Ovary (tissue), 9 donors: ENCODE data around the gene MMEL1. TPM values are rescaled to one million over a fixed set of nuclear protein-coding genes. Genes with fewer than 3 reads are reported as not detected.
A peak's percentile ranks its signal among the peaks of the same experiment; 100 is the strongest.

Experiments
- DNase-seq, 5 donors: peaks; one replicate each; pipeline ENCODE4 v3.0.0-alpha.2; 2019 to 2020
- H3K27ac ChIP-seq, 2 donors: fragments of 200-600 bp; one replicate each; pipeline versions ENCODE4 v1.5.1 to v1.8.0; 2019 to 2022
- H3K27me3 ChIP-seq: fragments of 200-600 bp; one replicate; pipeline ENCODE4 v1.8.0; 2022
- H3K36me3 ChIP-seq: fragments of 200-600 bp; sonication (generic); one replicate; pipeline ENCODE4 v1.5.1; 2019
- H3K4me1 ChIP-seq: one replicate; pipeline ENCODE4 v1.8.1; 2013; ENCODE audit warnings: mild to moderate bottlenecking, moderate library complexity; ENCODE audit not compliant: insufficient read depth
- H3K4me3 ChIP-seq: fragments of 200-600 bp; sonication (generic); one replicate; pipeline ENCODE4 v1.5.1; 2017
- H3K9me3 ChIP-seq, 2 donors: fragments of 200-600 bp in 1 of 2; sonication (generic) in 1 of 2; one replicate each; pipeline versions ENCODE4 v1.5.1 to v1.8.1; 2013 to 2019; ENCODE audit warnings: mild to moderate bottlenecking in 1 of 2, moderate library complexity in 1 of 2
- CTCF ChIP-seq, 3 donors: fragments of 450-650 bp in 2 of 3; fragments of 200-600 bp in 1 of 3; IDR thresholded peaks; one replicate each; pipeline versions ENCODE4 v1.5.1 to v1.8.0; 2016 to 2022; ENCODE audit warnings: antibody characterized with exemption in 3 of 3, mild to moderate bottlenecking in 1 of 3
- EP300 ChIP-seq: sonication (generic); formaldehyde crosslinking; IDR thresholded peaks from one replicate; pipeline ENCODE4 v1.6.1; 2017; ENCODE audit warnings: antibody characterized with exemption
- POLR2A ChIP-seq: fragments of 450-650 bp; IDR thresholded peaks from one replicate; pipeline ENCODE4 v1.6.1; 2017; ENCODE audit warnings: antibody characterized with exemption, mild to moderate bottlenecking, moderate library complexity
- WGBS, 3 donors: extraction: QIAGEN DNeasy Blood & Tissue Kit in 1 of 3; methylation state at CpG; one replicate each; pipeline versions ENCODE4 v1.1.5 to v1.1.7; 2013 to 2017; 5-methylcytosine and 5-hydroxymethylcytosine counted together
- intact Hi-C, 4 donors: fragments of 100-400 bp; cut with DNase I; formaldehyde crosslinking; loops; one replicate each; pipeline versions ENCODE4 v1.11.0 to v1.15.1; 2022 to 2023
- polyA plus RNA-seq, 2 donors: library from polyadenylated mRNA; stranded (reverse); fragments of 200-250 nt in 1 of 2; fragments of 350-450 nt in 1 of 2; fragmentation: Illumina TruSeq in 1 of 2; extraction: RNeasy Lipid Tissue Mini Kit (QIAGEN cat#74804) in 1 of 2; gene quantifications; one replicate each; pipeline ENCODE4 v1.2.3, GENCODE V29; 2013 to 2014
- total RNA-seq, 7 donors: library from RNA; depleted of rRNA in 2 of 7; stranded (reverse); fragments of >200 nt in 2 of 7; fragmentation: NEBNext Ultra II Directional in 3 of 7; extraction: Animal tissue kit (Norgen Biotek cat#: 25700) in 3 of 7; gene quantifications; one replicate each; pipeline versions ENCODE4 v1.1.0 to v1.2.4, GENCODE V29; 2016 to 2023
- donor health status: DM: no; HTN: no; CAD: no; lungs with moderate emphysema.
- donor health status: DM: no; HTN: no; CAD: no.
- donor health status: Bipolar disorder and iron deficiency.
- donor health status: DM: yes; HTN: yes; CAD: no.
- donor health status: DM: no; HTN: no; CAD: no.
- donor health status: DM: yes; HTN: yes; CAD: no.

Gene MMEL1
- total and polyA plus RNA-seq, 9 donors = 0.42 to 7.9 (median 1.1) TPM; not detected in 3

GRCh38 chr1:2598329-2598931, 34.4 kb downstream of the MMEL1 start:
- Histone ChIP-seq H3K9me3 (no peaks in the 10 kb centered on the region), H3K27ac (no peak overlapping the region), H3K27me3 (no peaks in the 10 kb centered on the region), H3K4me1 (peaks cover 3% of the 10 kb centered on the region), H3K4me3 (no peak overlapping the region), H3K36me3 (no peaks in the 10 kb centered on the region)
- TF ChIP-seq CTCF (IDR thresholded peaks at IDR 0.05) (no peak), EP300 (no peak), POLR2A (no peak)
- DNase-seq = no peak
- intact Hi-C loops = no loop called here
- WGBS, 3 donors = 65 to 85% (median 77%) methylated on average over 3 of the region's 3 CpGs

GRCh38 chr1:2597441-2598328, 35.1 kb downstream of the MMEL1 start:
- no peaks in the 10 kb centered on the region for H3K27me3 ChIP-seq
- intact Hi-C loops = no loop called here

GRCh38 chr1:2596530-2597333, 36.1 kb downstream of the MMEL1 start:
- H3K27ac ChIP-seq = no peak overlapping the region
- H3K36me3 ChIP-seq = no peaks in the 10 kb centered on the region
- no peak for DNase-seq
- 84 to 88% (median 87%) methylated on average over 26 to 28 of the region's 28 CpGs for WGBS, 3 donors
- H3K27me3 ChIP-seq = no peaks in the 10 kb centered on the region
- intact Hi-C loops = no loop called here
- H3K9me3 ChIP-seq = no peaks in the 10 kb centered on the region
- TF ChIP-seq POLR2A (no peak), EP300 (no peak), CTCF (IDR thresholded peaks at IDR 0.05) (no peak)
- no peak overlapping the region for H3K4me3 ChIP-seq
- H3K4me1 ChIP-seq = peaks cover 3% of the 10 kb centered on the region

More at GRCh38 chr1:2597441-2598328, 35.1 kb downstream of the MMEL1 start:
- peak in 1 of 5 donors; percentile 27 for DNase-seq
- WGBS, 3 donors = 75 to 78% (median 77%) methylated on average over 34 of the region's 34 CpGs
- Histone ChIP-seq H3K36me3 (no peaks in the 10 kb centered on the region), H3K9me3 (no peaks in the 10 kb centered on the region), H3K27ac (no peak overlapping the region), H3K4me3 (no peak overlapping the region), H3K4me1 (peaks cover 3% of the 10 kb centered on the region)
- TF ChIP-seq EP300 = no peak
- TF ChIP-seq CTCF (IDR thresholded peaks at IDR 0.05) = no peak
- no peak for TF ChIP-seq POLR2A

- no peaks in the 10 kb centered on the region for H3K9me3 ChIP-seq
- peaks cover 3% of the 10 kb centered on the region for H3K4me1 ChIP-seq
- intact Hi-C loops = no loop called here
- H3K36me3 ChIP-seq = no peaks in the 10 kb centered on the region
- no peaks in the 10 kb centered on the region for H3K27me3 ChIP-seq
- DNase-seq = peak in 1 of 5 donors; percentile 21
- H3K4me3 ChIP-seq = no peak overlapping the region
- WGBS, 3 donors = 78 to 87% (median 80%) methylated on average over 26 to 31 of the region's 31 CpGs
- TF ChIP-seq CTCF (IDR thresholded peaks at IDR 0.05) (no peak), POLR2A (no peak), EP300 (no peak)
- no peak overlapping the region for H3K27ac ChIP-seq
Measured at GRCh38 chr1:2595812-2596529, 36.8 kb downstream of the MMEL1 start.
